ENCODE data around the gene IRS1.

DNA sequence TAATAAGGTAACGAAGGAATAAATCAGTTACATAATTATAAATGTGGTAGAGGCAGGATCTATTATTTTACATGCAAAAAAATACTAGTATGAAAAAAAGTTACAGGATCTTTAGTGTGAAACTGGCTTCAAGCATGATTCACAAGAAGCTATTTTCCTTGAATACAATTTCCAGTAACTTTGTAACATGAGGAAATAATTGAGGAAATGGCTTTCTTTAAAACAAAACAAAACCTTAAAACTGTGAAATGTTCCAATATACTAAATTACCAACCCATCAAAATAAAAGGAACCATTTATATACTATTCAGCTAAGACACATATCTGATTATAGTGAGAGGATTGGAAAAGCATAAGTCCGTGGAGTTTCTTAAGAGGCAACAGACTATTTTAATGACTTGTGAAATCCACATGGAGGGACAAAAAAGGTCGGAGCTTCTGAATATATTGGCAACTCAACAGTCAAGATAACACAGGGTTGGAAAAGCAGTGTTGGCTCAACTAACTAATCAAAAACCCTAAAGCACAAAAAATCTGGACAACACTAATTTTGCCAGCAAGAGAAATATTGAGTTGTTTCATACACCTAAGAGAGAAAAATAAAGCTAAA is 10.6 kb downstream of the IRS1 start:
- TF ChIP-seq SIN3A (IDR thresholded peaks at IDR 0.05; ENCODE audit: borderline replicate concordance, insufficient read depth, low read length) (no peak), TAF1 (IDR thresholded peaks at IDR 0.05; ENCODE audit: borderline replicate concordance, insufficient read depth, low read length) (no peak), POLR2AphosphoS5 (IDR thresholded peaks at IDR 0.05; ENCODE audit: low read depth, low read length) (no peak)
